Limb (tissue), 2 donors: ENCODE measurements around the gene XPNPEP2.

Experiments used
- DNase-seq, 2 donors: peaks; one replicate each; pipeline ENCODE4 v3.0.0-alpha.2; 2016; ENCODE audit errors: extremely low spot score in 2 of 2

Gene XPNPEP2

GRCh38 chrX:129777218-129778030 is 38.6 kb downstream of the XPNPEP2 start:
- DNase-seq = no peak

GRCh38 chrX:129779086-129779672 is 40.4 kb downstream of the XPNPEP2 start:
- DNase-seq = no peak

GRCh38 chrX:129779747-129780146 is 41.0 kb downstream of the XPNPEP2 start, which contains the start of gene SASH3:
SASH3 (plus strand) TSS chrX:129779949; CDS start chrX:129780098, 149 bp downstream.
- DNase-seq = no peak

- DNase-seq = no peak
Measured at GRCh38 chrX:129780441-129781105, 41.8 kb downstream of the XPNPEP2 start.

- no peak for DNase-seq
Measured at GRCh38 chrX:129781134-129781672, 42.4 kb downstream of the XPNPEP2 start.

- DNase-seq = no peak
Measured at GRCh38 chrX:129781680-129782495, 43.1 kb downstream of the XPNPEP2 start.

- DNase-seq = no peak
Measured at GRCh38 chrX:129782706-129783105, 43.9 kb downstream of the XPNPEP2 start.

- DNase-seq = no peak
Measured at GRCh38 chrX:129783291-129783713, 44.5 kb downstream of the XPNPEP2 start.

GRCh38 chrX:129784371-129784770 is 45.6 kb downstream of the XPNPEP2 start:
- no peak for DNase-seq

- no peak for DNase-seq
Measured at GRCh38 chrX:129785160-129785947, 46.6 kb downstream of the XPNPEP2 start.

GRCh38 chrX:129786210-129786651 is 47.5 kb downstream of the XPNPEP2 start:
- no peak for DNase-seq

GRCh38 chrX:129787336-129788055 is 48.7 kb downstream of the XPNPEP2 start:
- DNase-seq = no peak

GRCh38 chrX:129788527-129788926 is 49.7 kb downstream of the XPNPEP2 start:
- no peak for DNase-seq

GRCh38 chrX:129790146-129790545 is 51.4 kb downstream of the XPNPEP2 start:
- no peak for DNase-seq

- no peak for DNase-seq
Measured at GRCh38 chrX:129790808-129791207, 52.0 kb downstream of the XPNPEP2 start.

GRCh38 chrX:129791336-129791735 is 52.6 kb downstream of the XPNPEP2 start:
- DNase-seq = no peak

GRCh38 chrX:129791961-129792570 is 53.3 kb downstream of the XPNPEP2 start:
- no peak for DNase-seq

GRCh38 chrX:129792586-129793291 is 54.0 kb downstream of the XPNPEP2 start:
- DNase-seq = no peak
